ENCODE measurements around the gene LYRM2.

The LYRM2 gene, protein sequence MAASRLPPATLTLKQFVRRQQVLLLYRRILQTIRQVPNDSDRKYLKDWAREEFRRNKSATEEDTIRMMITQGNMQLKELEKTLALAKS

GRCh38 chr6:89638320-89639195 is at the start of gene LYRM2:
TSS of gene LYRM2 (minus strand) at chr6:89638747. CDS start at chr6:89638716, 31 bp downstream.
- peak; percentile 89 for DNase-seq (ENCODE audit: low read depth)

DNA sequence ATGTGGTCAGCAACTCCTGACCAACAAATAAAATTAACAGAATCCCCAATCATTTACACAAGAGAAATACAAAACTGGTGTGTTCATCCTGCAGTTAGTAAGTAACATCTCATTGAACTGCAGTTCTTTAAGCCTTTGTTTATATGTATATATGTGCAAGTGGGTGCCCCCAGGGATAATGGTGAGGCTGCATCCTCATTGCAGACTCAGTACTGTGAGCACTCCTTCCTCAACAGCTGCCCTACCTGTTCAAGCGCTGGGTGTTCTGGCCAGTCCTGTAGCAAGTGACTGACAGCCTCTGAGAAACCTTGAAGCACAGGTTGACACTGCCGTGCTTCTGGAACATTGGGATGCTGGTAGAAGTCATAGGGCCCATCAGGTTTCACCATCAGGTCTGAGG is 49.8 kb upstream of the LYRM2 start:
- no peak for DNase-seq (ENCODE audit: low read depth)

DNA sequence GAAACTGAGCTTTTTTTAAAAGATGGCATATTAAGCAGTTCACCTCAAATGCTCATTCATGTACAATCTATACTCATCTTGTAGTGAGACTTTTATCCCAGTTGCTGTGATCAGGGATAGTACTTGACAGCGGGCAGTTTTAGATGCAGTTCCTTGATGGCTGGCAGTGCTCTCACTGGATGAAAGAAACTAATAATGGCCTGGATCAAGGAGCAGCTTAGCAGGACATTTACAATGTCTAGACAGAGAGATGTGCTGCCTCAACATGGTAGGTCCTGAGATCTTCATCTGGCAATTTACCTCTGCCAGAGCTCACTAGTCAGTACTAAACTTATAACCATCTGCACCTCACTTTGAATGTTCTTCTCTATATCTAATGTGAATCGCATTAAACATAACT is 46.8 kb upstream of the LYRM2 start:
- no peak for DNase-seq (ENCODE audit: low read depth)

DNA sequence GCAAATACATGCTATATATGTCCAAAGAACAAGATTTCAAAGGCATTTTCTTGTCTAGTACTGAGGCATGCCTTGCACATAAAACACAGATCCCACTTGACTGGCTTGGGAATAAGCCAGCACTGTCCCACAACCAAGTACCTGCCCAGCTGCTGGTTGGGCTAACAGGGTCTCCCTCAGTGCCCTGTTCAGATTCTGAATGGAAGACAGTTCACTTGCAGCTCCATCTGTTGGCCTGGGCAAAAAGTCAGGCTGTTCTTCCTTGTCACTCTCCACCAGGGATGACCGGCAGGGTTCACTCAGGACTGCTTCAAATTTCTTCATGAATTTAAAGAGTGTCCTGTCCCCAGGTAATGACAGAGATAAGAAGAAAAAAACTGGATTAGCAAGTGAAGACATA is 44.4 kb upstream of the LYRM2 start:
- DNase-seq (ENCODE audit: low read depth) = no peak

DNA sequence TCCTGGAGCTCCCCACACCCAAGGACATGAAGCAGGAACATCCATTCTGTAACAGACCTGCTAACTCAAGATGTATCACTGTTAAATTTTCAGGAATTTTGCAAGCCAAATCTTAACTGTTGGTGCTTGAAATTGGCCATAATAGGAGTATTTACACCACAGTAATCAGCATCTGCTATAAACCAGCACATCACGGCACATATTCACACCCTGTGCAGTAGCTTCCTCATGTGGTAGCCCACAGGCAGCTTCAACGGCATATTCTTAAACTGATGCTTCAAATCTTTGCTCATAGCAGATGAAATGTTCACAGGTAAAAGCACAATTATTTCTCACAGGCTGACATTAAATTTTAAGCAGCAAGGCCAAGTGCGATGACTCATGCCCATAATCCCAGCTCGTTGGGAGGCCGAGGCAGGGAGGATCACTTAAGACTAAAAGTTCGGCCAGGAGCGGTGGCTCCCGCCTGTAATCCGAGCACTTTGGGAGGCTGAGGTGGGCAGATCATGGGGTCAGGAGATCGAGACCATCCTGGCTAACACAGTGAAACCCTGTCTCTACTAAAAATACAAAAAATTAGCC is 43.5 kb upstream of the LYRM2 start:
- DNase-seq (ENCODE audit: low read depth) = no peak

GRCh38 chr6:89680551-89680950 is 42.0 kb upstream of the LYRM2 start:
- no peak for DNase-seq (ENCODE audit: low read depth)

DNA sequence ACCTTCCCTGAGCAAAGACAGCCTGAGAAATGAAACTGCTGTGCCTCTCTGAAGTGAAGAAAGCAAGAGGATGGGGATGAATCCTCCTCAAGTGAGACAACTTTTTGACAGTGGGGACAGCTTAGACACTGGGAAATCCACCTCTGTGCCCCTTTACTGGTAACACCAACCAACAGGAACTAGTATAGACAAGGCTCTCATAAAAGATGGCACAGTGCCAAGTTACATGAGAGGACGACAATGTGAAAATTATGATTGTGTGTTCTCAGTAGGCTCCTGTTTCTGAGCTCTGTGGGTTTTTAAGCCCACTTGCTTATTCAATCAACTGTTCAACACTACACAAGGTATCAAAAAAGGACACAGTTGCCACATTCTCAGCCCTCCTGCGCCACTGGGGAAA is 41.6 kb upstream of the LYRM2 start:
- DNase-seq (ENCODE audit: low read depth) = no peak

- no peak for DNase-seq (ENCODE audit: low read depth)
Observed at GRCh38 chr6:89679215-89680120, 40.9 kb upstream of the LYRM2 start.

DNA sequence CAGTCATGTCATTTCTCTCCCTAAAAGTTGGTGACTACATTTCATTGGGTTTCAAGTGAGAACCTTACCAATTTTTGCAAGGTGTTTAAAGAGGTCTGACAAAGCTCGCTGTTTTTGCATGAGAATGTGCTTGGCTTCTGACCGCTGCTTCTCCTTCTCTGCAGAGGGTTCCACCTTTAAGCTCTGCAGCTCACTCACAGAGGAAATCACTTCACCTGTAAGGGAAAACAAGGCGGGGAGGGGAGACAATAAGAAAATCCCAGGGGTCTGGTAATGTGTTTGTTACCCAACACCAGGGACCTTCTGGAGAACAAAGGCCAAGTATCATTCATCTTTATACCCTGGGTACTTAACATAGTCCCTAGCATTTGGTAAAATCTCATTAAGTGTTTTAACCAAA is 40.0 kb upstream of the LYRM2 start:
- DNase-seq (ENCODE audit: low read depth) = no peak

DNA sequence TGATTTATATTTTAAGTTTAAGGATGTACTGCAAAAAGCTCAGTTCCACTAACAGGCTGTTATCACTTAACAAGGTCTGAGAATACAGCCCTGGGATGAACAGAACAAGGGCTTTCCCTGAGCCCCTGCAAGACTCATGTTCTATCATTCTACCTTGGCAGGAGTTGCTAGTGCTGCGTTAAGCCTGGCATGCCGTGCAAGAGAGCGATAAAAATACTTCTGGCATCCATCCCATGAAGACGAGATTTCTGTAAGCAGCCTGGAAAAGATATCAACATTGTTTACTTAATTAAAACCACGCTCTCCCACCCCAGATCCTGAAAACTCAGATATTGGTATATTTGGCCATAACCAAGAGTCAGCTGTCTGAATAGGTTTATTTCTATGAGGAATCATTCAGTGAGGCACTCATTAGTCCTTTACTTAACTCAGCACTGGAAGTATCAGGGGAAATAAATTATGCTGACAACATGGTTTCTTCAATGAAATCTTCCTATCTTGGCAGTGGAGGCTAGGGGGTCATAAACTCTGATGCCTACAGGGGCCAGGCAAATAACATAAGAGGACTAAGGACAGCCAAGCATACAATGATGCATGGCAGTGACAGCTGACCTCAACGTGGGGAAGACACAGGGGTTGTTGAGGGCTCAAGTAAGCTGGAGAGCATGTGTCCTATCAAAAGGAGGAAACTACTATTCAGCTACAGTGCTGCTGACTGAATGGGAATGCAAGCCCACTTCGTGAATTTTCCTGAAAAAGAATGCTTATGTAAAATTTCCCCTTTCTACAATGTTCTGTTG is 37.6 kb upstream of the LYRM2 start:
- DNase-seq (ENCODE audit: low read depth) = no peak

GRCh38 chr6:89670935-89671565 is 32.5 kb upstream of the LYRM2 start:
- no peak for DNase-seq (ENCODE audit: low read depth)

DNA sequence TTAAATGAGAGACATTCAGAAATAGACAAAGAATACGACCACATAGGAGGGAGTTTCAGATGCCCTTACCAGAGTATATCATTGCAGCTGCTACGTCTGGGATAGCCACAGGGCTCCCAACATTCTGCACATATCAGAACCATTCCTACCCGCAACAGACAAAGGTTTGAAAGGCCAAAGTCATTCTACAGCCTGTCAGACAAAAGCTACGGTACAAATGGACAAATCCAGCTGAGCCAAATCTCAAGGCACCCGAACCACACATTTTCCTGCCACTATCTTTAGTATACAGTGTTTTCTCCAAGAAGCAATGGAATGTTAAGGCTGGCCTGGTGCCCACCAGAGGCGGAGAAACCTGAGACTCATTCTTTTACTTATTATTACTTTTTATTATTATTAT is 30.5 kb upstream of the LYRM2 start:
- DNase-seq (ENCODE audit: low read depth) = no peak

GRCh38 chr6:89667872-89668556 is 29.5 kb upstream of the LYRM2 start:
- no peak for DNase-seq (ENCODE audit: low read depth)

DNA sequence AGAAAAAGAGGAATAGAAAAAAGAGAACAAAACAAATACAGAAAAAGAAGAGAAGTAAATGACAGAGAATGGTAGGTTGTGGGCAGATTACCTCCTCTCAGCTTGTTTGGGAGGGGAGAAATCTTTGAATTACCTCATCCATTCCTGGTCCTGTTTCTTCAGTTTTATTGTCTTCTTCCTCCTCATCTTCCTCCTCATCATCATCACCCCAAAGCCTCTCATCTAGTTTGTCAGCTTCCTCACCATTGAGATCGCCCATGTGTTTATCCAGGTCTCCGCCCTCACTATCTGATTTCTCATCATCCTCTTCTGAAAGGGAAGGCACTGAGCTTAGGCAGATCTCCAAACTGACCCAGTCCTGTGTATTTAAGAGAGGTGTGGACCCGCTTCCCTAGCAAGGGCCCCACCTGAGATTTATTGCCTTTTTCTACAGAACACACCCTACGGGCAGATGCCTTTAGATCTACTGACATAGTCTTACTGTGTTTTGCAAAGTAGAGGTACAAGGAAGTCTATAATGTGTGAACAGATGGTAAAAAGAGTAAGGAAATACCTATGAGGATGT is 24.2 kb upstream of the LYRM2 start:
- DNase-seq (ENCODE audit: low read depth) = no peak

DNA sequence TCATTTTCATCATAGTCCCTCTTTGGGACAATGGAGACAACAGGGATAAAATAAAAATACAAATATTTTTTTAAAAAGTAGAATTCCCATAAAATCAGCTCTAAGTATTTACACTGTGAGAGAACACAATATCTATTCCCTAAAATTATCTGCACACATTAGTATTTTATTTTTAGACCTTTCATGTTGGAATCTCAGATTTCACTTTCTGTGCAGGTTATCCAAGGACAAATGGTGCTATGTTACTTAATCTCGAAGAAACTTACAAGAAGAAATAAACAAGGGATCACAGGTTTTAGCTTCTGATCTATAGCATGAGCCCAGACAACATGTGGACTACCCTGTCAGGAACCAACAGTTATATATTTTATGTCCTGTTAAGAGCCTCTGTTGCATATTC is 23.0 kb upstream of the LYRM2 start:
- DNase-seq (ENCODE audit: low read depth) = no peak

GRCh38 chr6:89660981-89661380 is 22.4 kb upstream of the LYRM2 start:
- no peak for DNase-seq (ENCODE audit: low read depth)

DNA sequence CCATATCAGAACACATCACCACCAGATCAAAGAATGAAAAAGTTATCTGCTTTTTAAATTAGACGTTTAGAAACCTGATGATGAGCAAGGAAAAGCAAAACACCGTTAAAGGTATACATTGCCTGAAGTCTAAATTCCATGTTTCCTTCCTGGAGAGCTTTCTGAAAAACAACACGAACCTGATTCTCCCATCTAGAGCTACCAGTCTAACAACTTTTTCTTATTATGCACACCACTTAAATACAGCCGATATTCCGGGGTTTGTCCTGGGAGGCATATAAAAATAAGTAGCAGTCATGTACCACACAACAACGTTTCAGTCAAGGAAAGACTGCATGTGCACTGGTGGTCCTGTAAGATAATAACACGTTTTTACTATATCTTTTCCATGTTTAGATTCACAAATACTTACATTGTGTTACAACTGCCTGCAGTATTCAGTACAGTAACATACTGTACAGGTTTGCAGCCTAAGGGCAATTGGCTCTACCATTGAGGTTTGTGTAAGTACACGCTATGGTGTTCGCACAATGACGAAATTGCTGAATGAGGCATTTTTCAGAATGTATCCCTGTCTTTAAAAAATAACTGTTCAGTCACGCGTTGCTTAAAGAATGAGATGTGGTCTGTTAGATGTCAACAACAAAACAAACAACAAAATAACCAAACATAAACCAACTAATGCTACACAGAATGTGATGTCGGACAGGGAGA is 19.1 kb upstream of the LYRM2 start:
- DNase-seq (ENCODE audit: low read depth) = no peak

- DNase-seq (ENCODE audit: low read depth) = no peak
Observed at GRCh38 chr6:89655122-89655521, 16.6 kb upstream of the LYRM2 start.

DNA sequence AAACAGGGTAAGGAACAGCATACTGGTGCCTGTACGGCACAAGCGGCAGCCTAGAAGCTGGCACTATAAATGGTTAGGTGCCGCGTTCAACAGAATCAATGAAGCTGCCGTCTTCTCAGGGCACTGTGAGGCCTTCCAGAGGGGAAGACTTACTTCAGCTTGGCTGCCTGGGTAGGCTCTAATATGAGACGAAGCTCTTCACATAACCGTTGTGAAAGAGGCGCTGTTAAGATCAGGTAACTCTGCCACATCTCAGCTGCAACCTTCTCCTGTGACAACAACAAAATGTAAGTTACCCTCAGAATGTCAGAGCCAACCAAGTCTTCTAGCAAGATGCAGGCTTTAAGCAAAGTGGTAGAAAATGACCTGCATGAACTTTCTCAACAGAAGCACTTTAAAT is 12.0 kb upstream of the LYRM2 start:
- no peak for DNase-seq (ENCODE audit: low read depth)

DNA sequence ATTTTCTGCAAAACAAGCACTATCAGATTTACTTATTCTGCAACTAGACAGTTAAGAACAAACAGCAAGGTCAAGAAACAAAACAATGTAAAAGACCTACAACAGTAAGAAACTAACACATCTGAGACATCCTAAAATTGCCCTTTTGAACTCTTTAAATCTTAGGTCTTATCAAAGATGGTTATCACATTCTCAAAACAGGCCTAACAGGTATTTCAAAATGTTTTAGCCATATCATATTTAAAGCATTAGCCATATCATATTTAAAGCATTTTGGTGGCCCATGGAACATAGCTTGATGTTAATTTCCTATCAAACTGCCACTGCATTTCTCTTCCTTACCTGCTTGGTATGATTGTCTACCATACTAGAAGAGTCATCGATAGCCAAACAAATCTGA is 11.1 kb upstream of the LYRM2 start:
- DNase-seq (ENCODE audit: low read depth) = no peak

All from activated T-cell treated with anti-CD3 and anti-CD28 coated beads for 24 hours (primary cell).